Ovary (tissue), 9 donors: ENCODE results near the gene RCHY1. TPM values are rescaled to one million over a fixed set of nuclear protein-coding genes. Genes with fewer than 3 reads are reported as not detected.
"Not testable (repeated sequence)": the region's sequence is repeated elsewhere in the genome, so short reads cannot be mapped to it uniquely, and the experiment has no call there.

Experiments
- DNase-seq, 5 donors: peaks; one replicate each; pipeline ENCODE4 v3.0.0-alpha.2; 2019 to 2020
- H3K27ac ChIP-seq, 2 donors: fragments of 200-600 bp; one replicate each; pipeline versions ENCODE4 v1.5.1 to v1.8.0; 2019 to 2022
- H3K27me3 ChIP-seq: fragments of 200-600 bp; one replicate; pipeline ENCODE4 v1.8.0; 2022
- H3K36me3 ChIP-seq: fragments of 200-600 bp; sonication (generic); one replicate; pipeline ENCODE4 v1.5.1; 2019
- H3K4me1 ChIP-seq: one replicate; pipeline ENCODE4 v1.8.1; 2013; ENCODE audit warnings: mild to moderate bottlenecking, moderate library complexity; ENCODE audit not compliant: insufficient read depth
- H3K4me3 ChIP-seq: fragments of 200-600 bp; sonication (generic); one replicate; pipeline ENCODE4 v1.5.1; 2017
- H3K9me3 ChIP-seq, 2 donors: fragments of 200-600 bp in 1 of 2; sonication (generic) in 1 of 2; one replicate each; pipeline versions ENCODE4 v1.5.1 to v1.8.1; 2013 to 2019; ENCODE audit warnings: mild to moderate bottlenecking in 1 of 2, moderate library complexity in 1 of 2
- CTCF ChIP-seq, 3 donors: fragments of 450-650 bp in 2 of 3; fragments of 200-600 bp in 1 of 3; IDR thresholded peaks; one replicate each; pipeline versions ENCODE4 v1.5.1 to v1.8.0; 2016 to 2022; ENCODE audit warnings: antibody characterized with exemption in 3 of 3, mild to moderate bottlenecking in 1 of 3
- EP300 ChIP-seq: sonication (generic); formaldehyde crosslinking; IDR thresholded peaks from one replicate; pipeline ENCODE4 v1.6.1; 2017; ENCODE audit warnings: antibody characterized with exemption
- POLR2A ChIP-seq: fragments of 450-650 bp; IDR thresholded peaks from one replicate; pipeline ENCODE4 v1.6.1; 2017; ENCODE audit warnings: antibody characterized with exemption, mild to moderate bottlenecking, moderate library complexity
- WGBS, 3 donors: extraction: QIAGEN DNeasy Blood & Tissue Kit in 1 of 3; methylation state at CpG; one replicate each; pipeline versions ENCODE4 v1.1.5 to v1.1.7; 2013 to 2017; 5-methylcytosine and 5-hydroxymethylcytosine counted together
- intact Hi-C, 4 donors: fragments of 100-400 bp; cut with DNase I; formaldehyde crosslinking; loops; one replicate each; pipeline versions ENCODE4 v1.11.0 to v1.15.1; 2022 to 2023
- polyA plus RNA-seq, 2 donors: library from polyadenylated mRNA; stranded (reverse); fragments of 200-250 nt in 1 of 2; fragments of 350-450 nt in 1 of 2; fragmentation: Illumina TruSeq in 1 of 2; extraction: RNeasy Lipid Tissue Mini Kit (QIAGEN cat#74804) in 1 of 2; gene quantifications; one replicate each; pipeline ENCODE4 v1.2.3, GENCODE V29; 2013 to 2014
- total RNA-seq, 7 donors: library from RNA; depleted of rRNA in 2 of 7; stranded (reverse); fragments of >200 nt in 2 of 7; fragmentation: NEBNext Ultra II Directional in 3 of 7; extraction: Animal tissue kit (Norgen Biotek cat#: 25700) in 3 of 7; gene quantifications; one replicate each; pipeline versions ENCODE4 v1.1.0 to v1.2.4, GENCODE V29; 2016 to 2023
- donor health status: DM: no; HTN: no; CAD: no; lungs with moderate emphysema.
- donor health status: DM: no; HTN: no; CAD: no.
- donor health status: Bipolar disorder and iron deficiency.
- donor health status: DM: yes; HTN: yes; CAD: no.
- donor health status: DM: no; HTN: no; CAD: no.
- donor health status: DM: yes; HTN: yes; CAD: no.

The RCHY1 gene
- total and polyA plus RNA-seq, 9 donors: 14.6 to 43.4 (median 28.1) TPM

DNA sequence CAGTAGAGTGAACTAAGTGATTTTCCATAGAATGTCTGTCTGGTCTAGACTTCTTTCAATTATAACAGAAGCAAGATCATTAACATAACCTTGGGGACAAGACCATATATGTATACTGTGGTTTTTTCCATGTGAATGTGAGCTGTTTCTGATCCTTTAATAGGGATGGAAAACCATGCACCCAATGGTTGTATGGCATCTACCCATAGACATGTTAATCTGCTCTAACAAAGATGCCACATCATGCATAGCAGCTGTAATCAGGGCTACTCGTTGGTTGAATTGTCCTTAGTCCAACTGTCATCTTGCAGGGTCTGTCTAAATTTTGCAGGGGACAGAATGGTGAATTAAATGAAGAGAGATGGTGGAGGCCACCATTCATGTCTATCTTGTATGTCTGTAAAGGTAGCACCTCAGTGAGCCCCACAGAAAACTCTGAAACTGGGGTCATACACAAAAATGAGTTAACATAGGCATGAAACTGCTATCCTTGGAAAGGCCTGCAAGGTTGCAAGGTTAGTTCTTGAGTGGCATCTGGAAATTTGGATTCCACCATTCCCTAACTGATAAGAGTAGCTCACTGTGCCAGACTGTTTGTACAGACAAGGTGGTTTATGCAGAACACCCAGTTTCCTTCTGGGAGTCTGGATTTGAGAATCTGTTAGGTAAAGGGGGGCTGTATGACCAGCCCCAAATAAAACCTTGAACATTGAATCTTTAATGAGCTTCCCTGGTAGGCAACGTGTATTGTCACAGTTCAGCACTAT is 16.5 kb upstream of the RCHY1 start:
- WGBS, 3 donors: 96 to 98% (median 96%) methylated on average over 2 of the region's 2 CpGs
- Histone ChIP-seq H3K27ac (no peak overlapping the region), H3K4me1 (peaks cover 2% of the 10 kb centered on the region), H3K36me3 (no peaks in the 10 kb centered on the region), H3K4me3 (no peak overlapping the region), H3K9me3 (peaks cover 0 to 12% of the 10 kb centered on the region in 2 donors), H3K27me3 (no peaks in the 10 kb centered on the region)
- TF ChIP-seq EP300 (no peak), POLR2A (no peak), CTCF (IDR thresholded peaks at IDR 0.05) (no peak)
- DNase-seq: no peak
- intact Hi-C loops: no loop called here

DNA sequence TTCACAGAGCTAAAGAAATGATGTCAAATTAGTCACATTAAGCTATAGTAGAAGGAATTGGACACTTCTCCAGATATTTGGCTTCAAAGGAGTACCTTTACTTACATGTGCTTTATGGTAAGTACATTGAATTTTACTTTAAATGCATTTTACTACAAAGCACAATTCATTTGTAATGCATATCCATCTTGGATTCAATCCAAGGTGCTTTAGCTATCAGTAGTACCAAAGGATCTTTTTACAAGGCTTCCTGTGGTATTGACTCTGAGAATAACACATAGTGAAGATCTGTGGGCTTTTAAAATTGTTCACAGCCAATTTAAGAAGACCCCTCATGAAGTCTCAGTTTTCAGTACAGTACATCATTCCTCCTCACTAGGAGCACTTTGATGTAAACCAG is 13.3 kb upstream of the RCHY1 start:
- Histone ChIP-seq H3K27me3 (no peaks in the 10 kb centered on the region), H3K27ac (no peak overlapping the region), H3K36me3 (no peaks in the 10 kb centered on the region), H3K4me3 (no peak overlapping the region), H3K4me1 (peaks cover 2% of the 10 kb centered on the region), H3K9me3 (peaks cover 0 to 9% of the 10 kb centered on the region in 2 donors)
- no peak for TF ChIP-seq EP300
- no peak for TF ChIP-seq CTCF (IDR thresholded peaks at IDR 0.05)
- TF ChIP-seq POLR2A: no peak
- intact Hi-C loops: no loop called here
- no peak for DNase-seq

GRCh38 chr4:75525910-75526309 is 11.7 kb upstream of the RCHY1 start:
- H3K9me3 ChIP-seq: peaks cover 0 to 3% of the 10 kb centered on the region in 2 donors
- no peak for TF ChIP-seq POLR2A
- no peak for TF ChIP-seq CTCF (IDR thresholded peaks at IDR 0.05)
- no peak for TF ChIP-seq EP300
- intact Hi-C loops: no loop called here
- 68 to 85% (median 80%) methylated on average over 1 of the region's 1 CpG for WGBS, 3 donors
- peaks cover 2% of the 10 kb centered on the region for H3K4me1 ChIP-seq
- no peaks in the 10 kb centered on the region for H3K27me3 ChIP-seq
- H3K4me3 ChIP-seq: no peak overlapping the region
- no peak overlapping the region for H3K27ac ChIP-seq
- H3K36me3 ChIP-seq: no peaks in the 10 kb centered on the region
- no peak for DNase-seq

- Histone ChIP-seq H3K27ac (no peak overlapping the region), H3K9me3 (no peaks in the 10 kb centered on the region), H3K36me3 (no peaks in the 10 kb centered on the region), H3K27me3 (no peaks in the 10 kb centered on the region), H3K4me1 (peaks cover 2% of the 10 kb centered on the region), H3K4me3 (no peak overlapping the region)
- 34 to 50% (median 49%) methylated on average over 1 of the region's 1 CpG for WGBS, 3 donors
- intact Hi-C loops: no loop called here
- no peak for TF ChIP-seq EP300
- no peak for TF ChIP-seq CTCF (IDR thresholded peaks at IDR 0.05)
- TF ChIP-seq POLR2A: no peak
- DNase-seq: no peak
Observed at GRCh38 chr4:75525086-75525485, 10.9 kb upstream of the RCHY1 start.

GRCh38 chr4:75519452-75519851 is 5.2 kb upstream of the RCHY1 start:
- H3K4me1 ChIP-seq: not testable (repeated sequence)
- intact Hi-C loops: loop anchor here in 1 of 4 donors (10.0 kb wide), 2 partner anchors 145 to 585 kb away; partner anchors contain the start of gene PARM1
- 91 to 100% (median 94%) methylated on average over 4 to 5 of the region's 7 CpGs for WGBS, 3 donors

More at GRCh38 chr4:75519452-75519851, 5.2 kb upstream of the RCHY1 start:
- H3K4me3 ChIP-seq, H3K9me3 ChIP-seq, DNase-seq, H3K27ac ChIP-seq, H3K36me3 ChIP-seq, H3K27me3 ChIP-seq: not testable (repeated sequence)
